Esophagus mucosa (tissue), 1 donor: ENCODE data around the gene ABHD14A. TPM values are rescaled to one million over a fixed set of nuclear protein-coding genes. Genes with fewer than 3 reads are reported as not detected.
"Not testable (repeated sequence)": the region's sequence is repeated elsewhere in the genome, so short reads cannot be mapped to it uniquely, and the experiment has no call there.

Experiments
- ATAC-seq: fragments of 200-7000 bp; cut with Tn5 transposase; one replicate; pipeline ENCODE4 v1.9.1; 2020
- total RNA-seq: library from RNA; stranded (reverse); gene quantifications from one replicate; pipeline ENCODE4 v1.2.4, GENCODE V29; 2023
- donor health status: DM: yes; HTN: yes; CAD: no.

ABHD14A gene
- total RNA-seq, 1 donor from 2014 or later, result 4.5 TPM

- peak; percentile 26 for ATAC-seq
These were observed 444 bp upstream of the ABHD14A start for GRCh38 chr3:51974277-51974962.

GRCh38 chr3:51975852-51976549 lies 1.1 kb downstream of the ABHD14A start:
- no peak for ATAC-seq

GRCh38 chr3:51977446-51978142 lies 2.7 kb downstream of the ABHD14A start:
- peak; percentile 14 for ATAC-seq

- no peak for ATAC-seq
These were observed 3.3 kb downstream of the ABHD14A start for GRCh38 chr3:51978143-51978502.

- ATAC-seq, result no peak
These were observed 5.4 kb downstream of the ABHD14A start for GRCh38 chr3:51980253-51980652.

GRCh38 chr3:51982352-51982837 lies 7.5 kb downstream of the ABHD14A start:
- ATAC-seq, result peak; percentile 23

- ATAC-seq, result peak; percentile 84
These were observed 8.1 kb downstream of the ABHD14A start, which contains the start of gene ACY1 for GRCh38 chr3:51982838-51983577. ACY1 (plus strand) TSS chr3:51983535; CDS start chr3:51984065, 530 bp downstream.

GRCh38 chr3:51983578-51984268 lies 8.9 kb downstream of the ABHD14A start:
- ATAC-seq, result no peak

- no peak for ATAC-seq
These were observed 9.4 kb downstream of the ABHD14A start for GRCh38 chr3:51984269-51984647.

- ATAC-seq, result no peak
These were observed 10.2 kb downstream of the ABHD14A start for GRCh38 chr3:51985063-51985462.

- ATAC-seq, result no peak
These were observed 11.4 kb downstream of the ABHD14A start for GRCh38 chr3:51986010-51986947.

GRCh38 chr3:51987568-51987967 lies 12.7 kb downstream of the ABHD14A start:
- no peak for ATAC-seq

- no peak for ATAC-seq
These were observed 13.7 kb downstream of the ABHD14A start for GRCh38 chr3:51988286-51989146.

GRCh38 chr3:51990501-51990971 lies 15.7 kb downstream of the ABHD14A start:
- not testable (repeated sequence) for ATAC-seq

GRCh38 chr3:51992017-51992682 lies 17.3 kb downstream of the ABHD14A start:
- ATAC-seq, result no peak

- not testable (repeated sequence) for ATAC-seq
These were observed 18.8 kb downstream of the ABHD14A start for GRCh38 chr3:51993657-51994056.

GRCh38 chr3:51994530-51994929 lies 19.7 kb downstream of the ABHD14A start:
- ATAC-seq, result peak; percentile 2

GRCh38 chr3:51995346-51996163 lies 20.7 kb downstream of the ABHD14A start, which contains the start of gene RPL29:
RPL29 (minus strand) TSS chr3:51995895; CDS start chr3:51995461, 434 bp downstream.
- peak; percentile 89 for ATAC-seq
